Skeletal muscle tissue (tissue), 4 donors: ENCODE measurements around the gene HTRA3. TPM values are rescaled to one million over a fixed set of nuclear protein-coding genes. Genes with fewer than 3 reads are reported as not detected.

Experiments used
- H3K27ac ChIP-seq: one replicate; pipeline ENCODE4 v1.7.0; 2013; ENCODE audit warnings: mild to moderate bottlenecking, low read depth, low read length, inconsistent platforms
- H3K27me3 ChIP-seq, 3 donors: one replicate each; pipeline ENCODE4 v1.7.0; 2013; ENCODE audit warnings: low read length in 3 of 3; ENCODE audit not compliant: control insufficient read depth in 3 of 3, insufficient read depth in 3 of 3
- H3K36me3 ChIP-seq, 3 donors: one replicate each; pipeline ENCODE4 v1.7.0; 2013; ENCODE audit warnings: low read length in 3 of 3; ENCODE audit not compliant: control insufficient read depth in 3 of 3, insufficient read depth in 3 of 3
- H3K4me1 ChIP-seq, 3 donors: one replicate each; pipeline ENCODE4 v1.7.0; 2013; ENCODE audit warnings: low read length in 3 of 3, mild to moderate bottlenecking in 3 of 3; ENCODE audit not compliant: control insufficient read depth in 3 of 3, insufficient read depth in 3 of 3
- H3K4me3 ChIP-seq, 3 donors: one replicate each; pipeline ENCODE4 v1.7.0; 2013; ENCODE audit warnings: low read length in 3 of 3
- H3K9ac ChIP-seq, 3 donors: one replicate each; pipeline ENCODE4 v1.7.0; 2013; ENCODE audit warnings: low read length in 3 of 3, mild to moderate bottlenecking in 3 of 3, moderate library complexity in 2 of 3, low read depth in 1 of 3
- H3K9me3 ChIP-seq, 3 donors: one replicate each; pipeline ENCODE4 v1.7.0; 2013; ENCODE audit warnings: low read length in 3 of 3; ENCODE audit not compliant: control insufficient read depth in 3 of 3
- total RNA-seq: library from RNA; depleted of rRNA; stranded (reverse); fragments of >200 nt; gene quantifications from one replicate; pipeline ENCODE4 v1.2.3, GENCODE V29; 2014
- donor health status: Osteomylitis.

Gene HTRA3
- total RNA-seq, 1 donor from 2014 or later = 20.9 TPM

GRCh38 chr4:8247047-8247930, 22.3 kb upstream of the HTRA3 start:
- H3K9ac ChIP-seq = peak overlapping the region in 2 of 3 donors; percentile 16 to 32
- H3K27ac ChIP-seq = peak overlapping the region; percentile 70
- peaks cover 16 to 17% (median 16%) of the 10 kb centered on the region in 3 donors for H3K4me1 ChIP-seq
- H3K9me3 ChIP-seq = no peaks in the 10 kb centered on the region
- H3K4me3 ChIP-seq = no peak overlapping the region
- H3K27me3 ChIP-seq = no peaks in the 10 kb centered on the region
- H3K36me3 ChIP-seq = no peaks in the 10 kb centered on the region

- Histone ChIP-seq H3K27me3 (no peaks in the 10 kb centered on the region), H3K9me3 (no peaks in the 10 kb centered on the region), H3K9ac (peak overlapping the region in 1 of 3 donors; percentile 16), H3K36me3 (no peaks in the 10 kb centered on the region), H3K27ac (peak overlapping the region; percentile 70), H3K4me1 (peaks cover 9 to 10% (median 9%) of the 10 kb centered on the region in 3 donors), H3K4me3 (no peak overlapping the region)
Measured at GRCh38 chr4:8248091-8248490, 21.5 kb upstream of the HTRA3 start.

- Histone ChIP-seq H3K4me1 (peaks cover 9 to 10% (median 9%) of the 10 kb centered on the region in 3 donors), H3K27ac (no peak overlapping the region), H3K9ac (no peak overlapping the region), H3K36me3 (no peaks in the 10 kb centered on the region), H3K4me3 (no peak overlapping the region), H3K27me3 (no peaks in the 10 kb centered on the region), H3K9me3 (no peaks in the 10 kb centered on the region)
Measured at GRCh38 chr4:8250227-8250626, 19.3 kb upstream of the HTRA3 start.

DNA sequence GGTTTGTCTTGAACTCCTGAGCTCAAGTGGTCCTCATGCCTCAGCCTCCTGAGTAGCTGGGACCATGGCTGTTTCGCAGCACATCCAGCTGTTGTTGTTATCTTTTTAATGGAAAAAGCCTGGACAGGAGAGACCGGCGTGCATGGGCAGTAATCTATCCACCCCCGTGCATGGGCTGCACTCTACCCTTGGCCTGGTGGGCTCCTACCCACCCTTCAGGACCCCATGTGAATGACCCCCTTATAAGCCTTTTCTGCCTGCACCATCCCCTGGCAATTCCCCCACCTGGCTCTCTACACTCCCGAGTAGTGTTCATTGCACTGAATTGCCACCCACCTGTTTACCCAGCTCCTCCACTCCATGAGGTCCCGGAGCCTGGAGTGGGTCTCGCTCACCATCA, 18.9 kb upstream of the HTRA3 start:
- Histone ChIP-seq H3K9ac (no peak overlapping the region), H3K9me3 (no peaks in the 10 kb centered on the region), H3K4me1 (peaks cover 9 to 10% (median 9%) of the 10 kb centered on the region in 3 donors), H3K36me3 (no peaks in the 10 kb centered on the region), H3K27me3 (peaks cover 0 to 2% (median 0%) of the 10 kb centered on the region in 3 donors), H3K27ac (no peak overlapping the region), H3K4me3 (no peak overlapping the region)

- Histone ChIP-seq H3K36me3 (no peaks in the 10 kb centered on the region), H3K27me3 (peaks cover 0 to 6% (median 0%) of the 10 kb centered on the region in 3 donors), H3K4me1 (peaks cover 9 to 13% (median 10%) of the 10 kb centered on the region in 3 donors), H3K4me3 (no peak overlapping the region), H3K9ac (no peak overlapping the region), H3K9me3 (no peaks in the 10 kb centered on the region), H3K27ac (no peak overlapping the region)
Measured at GRCh38 chr4:8251110-8251883, 18.3 kb upstream of the HTRA3 start.

DNA sequence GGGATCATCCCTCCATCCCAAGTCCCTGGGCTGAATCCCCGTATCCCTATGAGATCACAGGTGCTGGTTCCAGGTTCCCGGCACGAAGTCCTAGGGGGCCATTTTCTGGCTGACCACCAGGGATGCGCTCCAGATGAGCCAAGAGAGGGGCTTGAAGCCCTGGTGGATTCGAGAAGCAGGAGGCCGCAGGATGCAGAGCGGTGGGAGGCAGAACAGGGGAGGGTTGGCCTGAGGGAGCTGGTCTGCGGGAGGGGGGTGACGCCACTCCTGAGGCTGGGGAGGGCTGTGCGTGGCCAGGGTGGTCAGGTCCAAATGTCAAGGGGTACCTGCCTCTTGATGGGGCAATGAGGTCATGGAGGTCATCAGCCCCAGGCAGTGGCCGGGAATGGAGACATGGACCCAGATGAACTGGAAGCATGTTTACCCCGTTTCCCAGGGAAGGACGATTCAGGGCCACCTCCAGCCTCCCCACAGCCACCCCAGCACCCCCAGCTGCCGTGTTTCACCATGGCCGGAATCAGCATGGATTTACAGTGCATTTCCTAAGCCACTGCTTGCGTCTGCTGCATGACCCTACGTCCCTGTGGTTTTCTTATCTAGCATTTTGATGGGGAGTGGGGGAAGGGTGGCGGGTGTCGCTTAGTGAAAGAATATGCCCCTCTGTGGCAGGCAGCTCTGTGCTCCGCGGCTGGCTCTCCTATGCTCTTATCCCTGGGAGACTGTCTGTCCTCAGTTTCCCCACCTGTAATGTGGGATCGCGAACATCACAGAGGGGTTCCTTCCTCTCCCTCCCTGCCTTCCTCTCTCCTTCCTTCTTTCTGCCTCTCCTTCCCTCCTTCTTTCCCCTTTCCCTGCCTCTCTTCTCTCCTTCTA, 17.0 kb upstream of the HTRA3 start:
- H3K27ac ChIP-seq = no peak overlapping the region

DNA sequence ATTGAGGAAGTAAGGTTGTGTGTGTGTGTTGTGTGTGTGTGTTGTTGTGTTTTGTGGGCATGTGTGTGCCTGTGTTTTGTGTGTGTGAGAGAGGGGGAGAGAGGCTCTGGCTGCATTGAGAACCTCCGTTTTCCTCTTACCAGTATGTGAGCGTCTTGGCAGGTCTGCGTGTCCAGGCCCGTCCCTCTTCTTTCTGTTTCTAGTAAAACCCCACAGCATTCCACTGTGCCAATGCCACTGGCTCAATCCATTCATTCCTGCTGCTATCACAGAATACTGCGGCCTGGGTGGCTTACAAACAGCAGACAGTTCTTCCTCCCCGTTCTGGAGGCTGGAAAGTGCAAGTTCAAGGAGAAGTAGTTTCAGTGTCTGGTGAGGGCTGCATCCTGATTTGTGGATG, 15.5 kb upstream of the HTRA3 start:
- Histone ChIP-seq H3K4me1 (peaks cover 0 to 6% (median 4%) of the 10 kb centered on the region in 3 donors), H3K36me3 (no peaks in the 10 kb centered on the region), H3K27me3 (peaks cover 0 to 6% (median 0%) of the 10 kb centered on the region in 3 donors), H3K9me3 (no peaks in the 10 kb centered on the region), H3K27ac (no peak overlapping the region), H3K4me3 (no peak overlapping the region), H3K9ac (no peak overlapping the region)

More for the DNA sequence above, 17.0 kb upstream of the HTRA3 start:
- H3K4me3 ChIP-seq = no peak overlapping the region
- H3K27me3 ChIP-seq = peaks cover 0 to 6% (median 0%) of the 10 kb centered on the region in 3 donors
- no peak overlapping the region for H3K9ac ChIP-seq
- no peaks in the 10 kb centered on the region for H3K9me3 ChIP-seq
- peaks cover 6% of the 10 kb centered on the region in 3 donors for H3K4me1 ChIP-seq
- H3K36me3 ChIP-seq = no peaks in the 10 kb centered on the region

DNA sequence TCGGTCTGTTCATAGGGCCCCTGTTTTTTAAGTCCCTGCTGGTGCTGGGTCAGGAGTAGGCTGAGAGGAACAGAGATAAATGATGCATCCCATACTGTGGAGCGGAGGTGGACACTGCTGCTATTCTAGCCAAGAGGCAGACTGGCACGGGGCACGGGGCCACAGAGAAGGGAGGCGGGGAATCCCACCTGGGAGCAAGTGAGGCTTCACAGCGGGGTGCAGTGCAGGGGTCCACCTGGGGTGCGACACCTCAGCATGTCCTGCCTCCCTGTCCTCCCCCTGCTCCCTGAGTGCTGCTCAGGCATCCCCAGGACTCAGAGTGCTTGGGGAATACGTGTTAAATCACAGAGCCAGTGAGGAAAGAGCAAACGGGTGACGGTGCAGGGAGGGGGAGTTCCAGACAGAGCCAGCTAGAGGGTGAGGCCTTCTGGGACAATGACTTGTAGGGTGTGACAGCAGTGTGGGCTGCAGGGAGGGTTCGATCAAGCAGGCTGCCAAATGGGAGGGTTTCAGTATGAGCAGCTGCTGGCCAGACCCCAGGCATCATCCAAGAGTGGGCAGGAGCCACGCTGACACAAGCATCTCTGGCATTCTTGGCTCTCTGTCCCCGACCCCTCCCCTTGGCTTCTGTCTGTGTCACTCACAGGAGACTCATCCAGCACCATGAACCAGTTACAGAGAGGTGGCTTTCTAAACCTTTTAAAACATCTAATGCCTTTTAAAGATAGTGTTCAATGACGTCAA, 13.7 kb upstream of the HTRA3 start:
- H3K4me1 ChIP-seq = peaks cover 0 to 5% (median 2%) of the 10 kb centered on the region in 3 donors

DNA sequence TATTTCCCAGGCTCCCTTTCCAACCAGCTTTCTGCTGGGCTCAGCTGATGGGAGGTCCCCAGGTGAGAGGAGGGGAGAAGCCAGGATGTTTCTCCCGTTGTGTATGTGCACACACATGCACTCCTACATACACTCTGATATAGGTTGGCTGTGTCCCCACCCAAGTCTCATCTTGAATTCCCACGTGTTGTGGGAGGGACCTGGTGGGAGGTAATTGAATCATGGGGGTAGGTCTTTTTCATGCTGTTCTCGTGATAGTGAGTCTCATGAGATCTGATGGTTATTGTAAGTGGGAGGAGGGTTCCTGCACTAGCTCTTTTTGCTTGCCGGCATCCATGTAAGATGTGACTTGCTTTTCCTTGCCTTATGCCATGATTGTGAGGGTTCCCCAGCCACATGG, 11.7 kb upstream of the HTRA3 start:
- no peak overlapping the region for H3K4me3 ChIP-seq
- no peaks in the 10 kb centered on the region for H3K36me3 ChIP-seq
- peaks cover 0 to 6% (median 0%) of the 10 kb centered on the region in 3 donors for H3K27me3 ChIP-seq
- H3K9me3 ChIP-seq = no peaks in the 10 kb centered on the region
- H3K9ac ChIP-seq = no peak overlapping the region
- peaks cover 0 to 5% (median 5%) of the 10 kb centered on the region in 3 donors for H3K4me1 ChIP-seq
- no peak overlapping the region for H3K27ac ChIP-seq

More for the DNA sequence above, 13.7 kb upstream of the HTRA3 start:
- no peaks in the 10 kb centered on the region for H3K36me3 ChIP-seq
- H3K27ac ChIP-seq = no peak overlapping the region
- no peak overlapping the region for H3K4me3 ChIP-seq
- H3K27me3 ChIP-seq = peaks cover 0 to 6% (median 0%) of the 10 kb centered on the region in 3 donors
- H3K9ac ChIP-seq = no peak overlapping the region
- H3K9me3 ChIP-seq = no peaks in the 10 kb centered on the region
